NCI-H2029 treated with DMSO at 0.1 percent for 48 hours (cell line): ENCODE results near the gene CROCC2.

Experiments used
- DNase-seq: peaks from one replicate; lab custom pipeline; 2025; lab: John Stamatoyannopoulos, UW

The CROCC2 gene

DNA sequence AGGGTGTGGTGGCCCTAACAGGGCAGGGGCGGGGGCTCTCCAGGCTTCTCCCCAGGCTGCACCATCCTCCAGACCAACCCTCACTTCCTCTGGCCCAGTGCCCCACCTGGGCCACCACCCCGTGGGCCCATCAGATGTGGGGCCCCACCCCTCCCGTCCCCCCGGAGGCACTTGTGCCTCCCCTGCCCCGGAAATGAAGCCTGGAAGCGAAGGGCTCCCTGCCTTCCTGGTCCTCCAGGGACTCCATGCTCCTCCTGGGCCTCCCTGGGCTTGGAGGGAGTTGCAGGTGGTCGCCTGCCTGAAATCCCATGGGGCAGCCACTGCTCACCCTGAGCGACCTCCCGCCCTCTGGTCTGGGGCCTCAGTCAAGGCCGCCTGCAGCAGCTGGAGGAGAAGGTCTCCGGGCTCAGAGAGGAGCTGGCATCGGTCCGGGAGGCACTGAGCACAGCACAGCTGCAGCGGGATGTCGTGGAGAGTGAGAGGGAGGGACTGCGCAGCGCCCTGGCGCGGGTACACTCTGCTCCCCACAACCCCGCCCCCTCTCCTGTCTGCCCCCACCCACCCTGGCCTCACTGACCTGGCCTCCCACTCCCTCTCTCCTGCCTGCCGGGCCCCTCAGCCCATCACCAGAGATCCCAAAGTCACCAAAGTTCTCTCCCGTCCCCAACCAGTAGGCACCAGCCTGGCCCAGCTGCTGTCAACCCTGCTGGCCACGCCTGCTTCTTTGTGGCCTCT, 28.0 kb downstream of the CROCC2 start:
- DNase-seq, result no peak

DNA sequence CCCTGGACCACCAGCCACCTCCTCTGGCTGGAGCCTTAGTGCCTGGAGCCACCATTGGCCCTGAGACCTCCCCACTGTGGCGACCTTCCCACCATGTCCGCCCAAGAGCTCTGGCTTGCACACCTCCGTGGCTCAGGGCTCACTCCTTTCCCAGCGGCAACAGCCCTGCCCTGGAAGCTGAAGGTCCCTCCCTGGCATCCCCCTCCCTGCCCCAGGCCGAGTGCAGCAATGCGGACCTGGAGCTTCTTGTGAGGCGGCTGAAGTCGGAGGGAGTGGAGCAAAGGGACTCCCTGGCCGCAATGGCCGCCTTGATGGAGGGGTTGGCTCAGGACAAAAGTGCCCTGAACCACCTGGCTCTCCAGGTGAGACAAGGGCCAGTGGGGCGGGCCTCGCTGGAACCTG, 28.6 kb downstream of the CROCC2 start:
- no peak for DNase-seq

DNA sequence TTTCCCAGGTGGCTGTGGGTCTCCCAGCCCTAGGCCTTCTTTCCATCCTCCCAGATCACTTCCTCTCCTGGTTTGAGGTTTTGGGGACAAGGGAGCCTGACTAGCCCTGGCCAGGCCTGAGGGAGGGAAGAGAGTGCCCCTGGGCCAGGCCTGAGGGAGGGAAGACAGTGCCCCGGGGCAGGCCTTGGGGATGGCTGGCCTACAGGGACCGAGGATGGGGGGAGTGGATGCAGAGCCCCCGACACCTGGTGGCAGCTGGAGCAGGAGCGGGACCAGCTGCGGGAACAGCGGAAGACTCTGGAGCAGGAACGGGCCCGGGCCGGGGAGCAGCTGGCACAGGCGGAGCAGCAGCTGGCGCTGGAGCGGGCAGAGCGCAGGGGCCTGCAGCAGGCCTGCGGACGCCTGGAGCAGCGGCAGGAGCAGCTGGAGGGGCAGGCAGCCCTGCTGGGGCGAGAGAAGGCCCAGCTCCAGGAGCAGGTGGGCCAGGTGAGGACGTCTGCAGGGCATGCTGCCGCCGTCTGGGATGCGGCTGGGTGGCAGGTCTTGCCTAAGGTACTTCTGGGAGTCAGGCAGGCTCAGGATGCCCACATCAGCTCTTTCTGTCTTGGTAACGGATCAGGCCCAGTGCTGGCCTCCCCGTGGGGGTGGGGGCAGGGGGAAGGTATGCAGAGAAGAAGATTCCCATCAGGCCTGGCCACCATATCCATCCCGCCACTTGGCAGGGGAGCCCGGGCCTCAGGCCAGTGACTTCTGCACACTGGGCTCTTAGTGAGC, 29.2 kb downstream of the CROCC2 start:
- no peak for DNase-seq

DNA sequence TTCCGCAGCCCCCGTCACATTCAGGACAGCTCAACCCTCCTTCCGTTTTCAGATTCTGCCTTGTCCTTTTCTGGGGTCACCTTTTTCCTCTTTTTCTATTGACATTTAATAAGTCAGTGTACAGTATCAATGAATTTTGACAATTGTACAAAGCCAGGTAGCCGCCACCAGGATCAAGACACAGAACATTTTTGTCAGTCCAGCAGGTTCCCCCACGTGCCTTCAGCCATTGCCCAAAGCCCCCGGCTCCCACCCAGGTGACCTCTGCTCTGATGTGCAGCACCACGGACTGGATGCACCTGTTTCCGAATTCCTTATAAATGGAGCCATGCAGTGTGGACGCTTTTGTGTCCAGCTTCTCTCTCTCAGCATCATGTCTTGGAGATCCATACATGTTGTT, 30.0 kb downstream of the CROCC2 start:
- DNase-seq, result no peak

DNA sequence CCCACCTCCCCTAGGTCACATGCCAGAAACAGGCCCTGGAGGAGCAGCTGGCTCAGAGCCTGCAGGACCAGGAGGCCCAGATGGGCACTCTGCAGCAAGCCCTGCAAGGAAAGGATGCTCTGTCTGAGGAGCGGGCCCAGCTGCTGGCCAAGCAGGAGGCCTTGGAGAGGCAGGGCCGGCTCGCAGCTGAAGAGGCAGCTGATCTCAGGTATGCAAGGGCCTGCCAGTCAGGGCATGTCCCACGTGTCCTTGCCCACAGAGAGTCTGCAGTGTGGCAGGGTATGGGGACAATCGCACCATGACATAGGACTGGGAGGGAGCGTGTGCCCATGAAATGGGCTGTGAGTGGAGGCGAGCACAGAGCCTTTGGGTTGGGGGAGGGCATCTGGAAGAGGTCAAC, 39.9 kb downstream of the CROCC2 start:
- DNase-seq, result no peak

DNA sequence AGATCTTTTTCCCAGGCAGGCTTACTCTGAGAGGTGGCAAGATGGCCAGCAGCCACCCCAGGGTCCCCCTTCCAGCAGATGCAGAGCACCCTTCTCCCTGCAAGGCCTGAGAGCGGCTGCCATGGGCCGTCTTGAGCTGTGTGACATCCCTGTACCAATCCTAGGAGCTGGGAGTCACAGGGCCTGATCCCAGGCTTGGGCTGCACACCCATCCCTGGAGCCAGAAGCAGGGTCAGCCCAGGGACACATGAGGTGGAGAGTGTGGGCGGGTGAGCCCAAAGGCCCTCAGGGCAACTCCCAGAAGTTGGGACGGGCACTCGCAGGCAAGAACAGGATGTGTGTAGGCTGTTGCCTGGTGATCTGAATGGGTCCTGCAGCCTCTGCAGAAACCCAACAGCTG, 40.5 kb downstream of the CROCC2 start:
- no peak for DNase-seq

DNA sequence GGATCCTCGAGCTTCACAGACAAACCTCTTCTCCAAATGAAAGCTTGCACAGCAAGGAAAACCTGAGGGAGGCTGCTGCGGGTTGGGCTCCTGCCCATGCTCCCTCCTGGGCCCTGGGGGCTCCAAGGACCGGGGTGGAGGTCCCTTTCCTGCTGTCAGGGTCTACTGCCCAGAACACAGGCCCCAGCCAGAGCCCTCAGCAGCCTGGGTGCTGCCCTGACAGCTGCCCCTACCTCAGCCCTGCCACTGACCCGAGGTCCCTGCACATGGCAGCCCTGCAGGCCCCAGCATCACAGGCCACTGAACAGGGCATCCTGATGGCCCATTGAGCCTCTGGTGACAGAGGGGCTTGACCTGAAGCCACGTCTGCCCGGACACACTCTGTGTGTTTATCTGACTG, 41.0 kb downstream of the CROCC2 start:
- DNase-seq, result no peak

DNA sequence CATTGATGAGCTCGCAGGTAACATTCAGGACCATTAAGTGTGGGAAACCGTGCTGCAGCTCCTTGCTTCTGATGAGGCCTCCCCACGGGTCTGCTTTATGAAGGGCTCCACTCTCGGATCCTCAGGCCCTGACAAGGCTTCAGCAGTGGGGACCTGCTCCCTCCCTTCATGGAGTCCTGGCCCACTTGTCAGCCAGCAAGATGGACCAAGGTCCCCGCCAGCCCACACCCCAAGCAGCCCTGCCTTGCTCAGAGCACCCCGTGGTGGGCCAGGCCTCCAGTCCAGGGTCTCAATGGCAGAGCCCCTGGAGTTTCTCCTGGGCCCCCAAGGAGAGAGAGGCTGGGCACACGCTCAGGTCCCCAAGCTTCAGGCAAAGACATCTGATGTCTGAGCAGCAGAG, 41.5 kb downstream of the CROCC2 start:
- DNase-seq, result no peak

DNA sequence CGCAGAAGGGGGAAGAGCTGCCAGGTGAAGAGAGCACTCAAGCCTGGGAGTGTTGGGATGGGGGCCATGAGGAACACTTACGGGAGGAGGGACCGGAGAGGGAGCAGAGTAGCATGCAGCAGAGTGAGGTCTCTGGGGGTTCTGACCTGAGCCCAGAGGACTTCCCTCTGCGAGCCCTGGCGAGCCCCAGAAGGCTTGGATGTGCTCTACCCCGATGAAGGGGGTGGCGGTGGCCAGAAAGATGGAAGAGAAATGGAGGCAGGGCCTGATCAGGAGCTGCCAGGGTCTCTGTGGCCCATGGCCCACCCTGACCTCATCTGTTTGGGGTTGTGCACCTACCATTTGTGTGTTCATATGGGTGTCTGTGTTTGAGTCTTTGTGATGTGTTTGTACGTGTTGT, 42.0 kb downstream of the CROCC2 start:
- no peak for DNase-seq

DNA sequence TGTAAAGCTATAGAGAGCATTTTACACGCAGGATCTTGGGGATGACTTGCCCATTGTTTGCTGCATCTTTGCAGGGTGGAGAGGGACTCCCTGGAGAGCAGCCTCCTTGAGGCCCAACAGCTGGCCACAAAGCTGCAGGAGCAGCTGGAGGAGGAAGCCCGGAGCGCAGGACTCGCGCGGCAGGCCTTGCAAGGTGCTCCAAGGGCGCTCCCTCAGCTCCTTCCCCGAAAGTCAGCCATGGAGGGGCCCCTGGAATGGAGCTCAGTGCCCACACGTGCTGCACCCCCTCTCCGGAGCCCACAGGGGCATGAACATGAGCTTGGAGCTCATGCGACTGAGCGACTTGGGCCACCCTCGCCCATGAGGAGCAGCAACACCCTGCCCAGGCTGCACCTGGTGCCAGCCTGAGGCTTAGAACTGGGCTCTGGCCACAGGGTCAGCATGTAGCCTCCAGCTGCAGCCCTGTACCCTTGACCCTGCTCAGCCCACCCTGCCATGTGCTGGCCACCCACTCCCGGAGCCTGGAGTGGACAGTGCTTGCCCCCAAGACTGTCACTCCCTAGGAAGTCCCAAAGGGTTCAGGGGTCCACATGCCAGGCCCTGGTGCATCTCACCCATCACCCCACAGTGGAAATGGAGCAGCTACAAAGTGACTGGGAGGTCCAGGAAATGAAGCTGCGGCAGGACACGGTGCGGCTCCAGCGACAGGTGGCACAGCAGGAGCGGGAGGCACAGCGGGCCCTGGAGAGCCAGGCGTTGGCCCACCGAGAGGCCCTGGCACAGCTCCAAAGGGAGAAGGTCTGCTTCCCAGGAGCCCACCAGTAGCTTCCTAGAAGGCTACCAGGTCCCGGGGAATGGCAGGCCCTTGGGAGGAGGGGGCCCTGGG, 43.0 kb downstream of the CROCC2 start:
- no peak for DNase-seq

DNA sequence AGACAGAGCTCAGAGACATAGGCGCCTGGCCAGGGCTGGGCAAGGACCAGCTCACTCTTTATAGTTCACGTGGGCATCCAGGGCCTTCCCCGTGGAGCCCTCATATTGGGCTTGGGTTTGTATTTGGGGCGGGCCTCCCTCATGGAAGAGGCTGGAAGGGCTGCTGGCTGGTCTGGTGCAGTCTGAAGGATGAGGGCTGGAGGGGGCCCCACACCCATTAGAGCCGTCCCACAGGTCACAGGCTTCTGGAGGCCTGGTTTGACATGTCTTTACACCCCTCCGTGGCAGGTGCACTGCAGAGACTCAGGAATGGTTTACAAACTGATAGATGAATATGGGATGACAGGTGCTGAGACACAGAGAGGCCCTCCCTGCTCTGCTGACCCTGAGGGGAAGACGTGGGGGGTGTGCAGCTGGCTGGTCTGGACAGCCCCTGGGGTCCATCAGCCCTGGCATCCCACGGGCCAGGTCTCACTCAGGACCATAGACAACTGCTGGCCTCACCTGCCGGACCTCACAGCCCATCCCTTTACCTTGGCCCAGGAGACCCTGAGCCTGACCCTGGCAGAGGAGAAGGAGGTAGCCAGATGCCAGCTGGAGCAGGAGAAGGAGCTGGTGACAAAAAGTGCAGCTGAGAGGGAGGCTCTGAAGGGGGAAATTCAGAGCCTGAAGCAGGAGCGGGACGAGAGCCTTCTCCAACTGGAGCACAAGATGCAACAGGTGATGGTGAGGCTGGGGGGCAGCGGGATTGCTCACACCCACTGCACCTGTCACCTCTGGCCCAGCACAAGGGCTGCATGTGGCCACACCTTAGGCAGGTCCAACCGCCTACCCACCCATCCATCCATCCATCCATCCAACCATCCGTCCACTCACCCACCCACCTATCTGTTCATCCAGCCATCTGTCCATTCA, 43.9 kb downstream of the CROCC2 start:
- DNase-seq, result no peak

DNA sequence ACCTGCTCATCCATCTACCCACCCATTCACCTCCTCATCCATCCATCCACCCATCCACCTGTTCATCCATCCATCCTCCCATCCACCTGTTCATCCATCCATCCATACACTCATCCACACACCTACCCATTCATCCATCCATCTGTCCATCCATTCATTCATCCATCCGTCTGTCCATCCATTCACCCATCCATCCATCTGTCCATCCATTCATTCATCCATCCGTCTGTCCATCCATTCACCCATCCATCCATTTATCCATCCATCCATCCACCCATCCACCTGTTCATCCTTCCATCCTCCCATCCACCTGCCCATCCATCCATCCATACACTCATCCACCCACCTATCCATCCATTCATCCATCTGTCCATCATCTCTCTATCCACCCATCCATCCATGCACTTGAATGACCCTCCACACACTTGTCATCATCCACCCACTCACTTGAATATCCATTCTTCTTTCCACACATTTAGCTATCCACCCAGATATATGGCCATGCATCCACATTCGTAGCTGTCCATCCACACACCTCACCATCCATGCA, 45.0 kb downstream of the CROCC2 start:
- DNase-seq, result no peak

DNA sequence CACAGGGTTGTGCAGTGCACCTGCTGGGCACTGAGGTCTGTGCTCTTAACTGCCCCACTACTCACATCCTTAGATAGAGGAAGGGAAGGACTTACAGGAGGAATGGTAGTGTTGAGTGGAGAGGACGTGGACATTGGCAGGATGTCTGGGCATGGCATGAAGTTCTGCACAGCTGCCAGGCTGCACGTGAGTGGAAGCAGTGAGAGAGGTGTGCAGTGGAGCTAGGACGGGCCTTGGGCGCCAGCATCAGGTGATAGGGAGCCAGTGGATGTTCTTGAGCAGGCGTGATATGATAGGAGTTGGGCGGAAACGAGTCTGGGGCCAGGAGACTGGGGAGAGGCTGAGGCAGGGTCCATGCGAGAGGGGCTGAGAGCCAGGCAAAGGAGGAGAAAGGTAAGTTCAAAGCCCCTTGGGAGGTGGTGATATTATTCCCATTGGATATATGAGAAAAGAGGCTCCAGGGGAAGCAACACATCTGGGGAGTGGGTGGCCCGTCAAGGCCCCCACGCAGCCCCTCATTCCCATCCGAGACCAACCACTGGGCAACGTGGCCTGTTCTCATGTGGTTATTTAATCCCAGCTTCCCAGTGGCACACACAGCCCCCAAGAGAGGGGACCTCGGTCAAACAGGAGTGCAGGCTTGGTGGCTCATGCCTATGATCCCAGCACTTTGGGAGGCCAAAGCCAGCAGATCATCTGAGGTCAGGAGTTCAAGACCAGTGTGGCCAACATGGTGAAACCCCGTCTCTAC, 46.5 kb downstream of the CROCC2 start:
- DNase-seq, result no peak

DNA sequence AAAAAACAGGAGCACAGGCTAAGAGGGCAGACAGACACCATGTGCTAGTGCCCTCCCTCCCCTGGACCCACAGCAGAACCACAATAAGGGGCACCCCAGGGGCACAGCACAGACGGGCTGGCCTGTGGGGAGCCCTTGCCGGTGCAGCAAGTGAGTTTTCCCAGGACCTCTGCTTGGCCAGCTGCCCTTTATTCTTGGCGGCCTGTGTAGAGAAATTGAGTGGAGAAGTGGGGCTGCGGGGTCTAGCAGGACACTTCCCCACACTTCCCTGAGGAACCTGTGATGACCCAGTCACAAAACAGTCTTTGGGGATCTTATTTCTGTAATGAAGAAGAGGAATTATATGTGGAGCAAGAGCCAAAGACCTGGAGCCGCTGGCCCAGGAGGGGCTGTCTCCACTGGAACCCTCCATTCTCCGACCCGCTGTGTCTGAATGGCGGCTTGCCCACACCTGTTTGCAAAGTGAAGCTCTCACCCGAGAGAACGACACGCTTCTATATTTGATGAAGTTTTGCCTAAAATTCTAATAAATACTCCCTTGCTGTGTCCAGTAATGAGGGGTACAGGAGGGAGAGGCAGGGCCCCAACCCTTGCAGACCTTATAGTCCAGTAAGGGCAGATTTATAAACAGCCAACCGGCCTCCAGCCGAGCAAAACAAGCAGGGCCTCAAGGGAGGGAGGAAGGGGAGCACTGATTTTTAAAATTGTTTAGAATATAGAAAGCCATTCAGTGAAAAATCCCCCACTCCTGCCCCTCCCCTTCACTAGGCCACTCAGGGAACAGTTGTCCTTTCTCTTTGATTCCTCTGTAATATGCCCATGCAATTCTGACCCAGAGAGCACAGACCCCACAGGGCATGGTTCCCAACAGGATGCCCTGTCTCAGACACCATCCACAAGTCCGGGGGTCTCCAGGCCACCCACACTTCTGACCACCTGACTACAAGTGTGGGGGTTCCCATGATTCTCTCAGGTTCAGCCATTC, 47.6 kb downstream of the CROCC2 start:
- no peak for DNase-seq

DNA sequence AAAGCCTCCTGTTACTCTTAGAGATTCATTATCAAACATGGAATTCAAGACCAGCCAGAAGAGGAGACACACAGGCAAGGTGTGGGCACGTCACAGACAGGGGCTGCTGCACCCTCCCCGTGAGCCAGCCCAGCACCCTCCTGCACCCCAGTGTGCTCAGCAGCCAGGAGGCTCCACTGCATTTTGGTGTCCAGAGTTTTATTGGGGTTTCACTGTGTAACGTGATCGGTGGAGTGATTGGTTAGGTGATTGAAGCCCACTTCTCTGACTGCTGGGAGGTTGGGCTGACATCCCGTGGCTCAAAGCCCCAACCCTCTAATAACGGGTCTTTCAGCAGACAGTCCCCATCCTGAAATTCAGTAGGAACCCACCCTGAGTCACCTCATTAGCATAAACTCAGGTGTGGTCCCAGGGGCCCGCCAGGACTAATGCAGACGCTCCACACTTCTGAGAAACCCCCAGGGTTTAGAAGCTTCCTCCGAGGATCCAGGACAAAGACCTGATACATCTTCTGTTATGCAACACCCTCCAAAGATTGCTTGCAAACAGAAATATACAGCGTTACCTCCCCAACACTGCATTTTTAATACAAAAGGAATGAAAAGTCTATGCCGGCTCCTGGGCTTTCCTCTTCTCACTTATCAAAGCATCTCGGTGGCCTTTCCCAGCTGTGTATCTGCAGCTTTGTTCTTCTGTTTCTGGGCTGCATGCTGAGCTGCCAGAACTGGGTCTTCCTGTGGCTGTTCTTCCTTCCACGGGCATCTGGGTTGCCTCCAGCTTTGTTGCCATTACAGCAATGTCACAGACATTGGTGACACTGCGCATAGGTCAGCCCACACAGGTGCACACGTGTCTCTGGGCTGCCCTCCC, 48.5 kb downstream of the CROCC2 start:
- no peak for DNase-seq

DNA sequence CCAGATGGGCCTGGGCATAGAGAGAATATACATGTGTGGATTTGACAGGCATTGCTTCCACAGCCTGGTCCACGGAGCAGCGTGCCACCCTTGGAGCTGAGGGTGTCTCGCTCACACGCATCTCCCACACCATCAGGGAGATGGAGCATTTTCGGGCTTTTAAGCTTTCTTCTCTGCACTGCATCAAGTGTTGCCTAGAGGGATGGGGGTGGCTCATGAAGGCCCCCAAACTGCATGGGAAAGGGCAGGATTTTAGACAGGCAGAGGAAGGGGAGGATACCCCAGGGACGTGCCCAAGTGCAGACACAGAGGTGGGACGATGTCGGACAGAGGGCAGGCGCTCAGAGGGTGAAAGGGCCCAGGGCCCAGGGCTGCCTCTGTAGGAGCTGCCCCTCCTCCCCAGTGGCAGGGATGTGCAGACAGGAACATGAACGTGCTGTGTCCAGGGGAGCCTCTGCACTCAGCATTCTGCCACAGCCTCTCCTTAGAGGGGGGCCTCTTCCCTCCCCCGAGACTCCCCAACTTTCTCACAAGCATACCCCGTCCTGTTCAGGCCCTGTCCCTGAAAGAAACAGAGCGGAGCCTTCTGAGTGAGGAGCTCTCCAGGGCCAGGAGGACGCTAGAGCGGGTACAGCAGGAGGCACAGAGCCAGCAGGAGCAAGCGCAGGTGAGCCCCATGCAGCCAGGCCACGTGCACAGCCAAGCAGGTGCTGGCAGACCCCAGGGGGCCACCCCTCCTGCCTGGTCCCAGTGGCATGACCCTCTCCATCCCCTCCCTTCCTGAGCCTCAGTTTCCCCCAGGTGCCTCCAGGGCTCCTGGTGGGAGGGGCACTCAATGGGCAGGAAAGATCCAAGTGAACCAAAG, 49.4 kb downstream of the CROCC2 start:
- DNase-seq, result no peak

DNA sequence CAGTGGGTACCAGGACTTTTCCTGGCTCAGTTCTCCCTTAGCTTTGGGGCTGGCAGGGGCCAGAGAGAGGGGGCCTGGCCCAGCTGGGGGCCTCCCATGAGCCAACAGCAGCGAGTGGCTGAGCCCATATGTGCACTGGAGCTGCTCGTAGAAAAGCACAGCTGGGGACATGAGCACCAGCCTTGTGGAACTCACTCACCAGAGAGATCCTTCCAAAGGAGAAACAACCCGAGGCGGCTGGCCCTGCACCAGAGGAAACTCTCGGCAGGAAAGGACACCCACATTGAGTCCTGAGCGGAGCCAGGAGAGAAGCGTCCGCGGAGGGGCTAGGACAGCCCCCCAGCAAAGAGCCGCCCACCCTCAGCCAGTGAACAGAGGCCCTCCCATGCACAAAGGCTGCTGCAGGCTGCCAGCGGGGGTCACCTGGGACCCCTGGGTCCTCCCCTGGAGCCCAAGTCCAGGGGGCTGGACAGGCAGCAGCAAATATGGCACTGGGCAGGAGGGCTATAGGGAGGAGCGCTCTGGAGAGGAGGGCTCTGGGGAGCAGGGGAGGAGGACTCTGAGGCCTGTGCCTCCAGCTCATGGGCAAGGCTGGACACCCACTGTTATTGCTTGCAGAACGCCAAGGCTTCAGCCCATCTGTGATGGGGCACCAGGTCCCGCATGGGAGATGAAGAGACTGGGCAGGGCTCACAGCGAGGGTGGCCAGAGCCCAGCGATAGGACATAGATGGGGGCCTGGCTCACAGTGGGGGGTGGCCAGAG, 50.2 kb downstream of the CROCC2 start:
- no peak for DNase-seq
